GM12878 (cell line): ENCODE results near the gene AIF1. TPM values are rescaled to one million over a fixed set of nuclear protein-coding genes. Genes with fewer than 3 reads are reported as not detected.
A peak's percentile ranks its signal among the peaks of the same experiment; 100 is the strongest.

Source experiments
- BACH1 ChIP-seq: fragments of 450-650 bp; IDR thresholded peaks from 2 replicates; pipeline ENCODE4 v1.6.1; 2017; ENCODE audit warnings: mild to moderate bottlenecking, borderline replicate concordance
- CHD4 ChIP-seq: fragments of 200-600 bp; sonication (generic); IDR thresholded peaks from 2 replicates; pipeline ENCODE4 v1.6.1; 2016; ENCODE audit warnings: mild to moderate bottlenecking
- HCFC1 ChIP-seq: fragments of 150-350 bp; IDR thresholded peaks from 2 replicates; pipeline ENCODE4 v1.6.1; 2014; ENCODE audit warnings: low read length
- KLF5 ChIP-seq: fragments of 450-650 bp; IDR thresholded peaks from 2 replicates; pipeline ENCODE4 v1.6.1; 2014; ENCODE audit warnings: mild to moderate bottlenecking; ENCODE audit not compliant: partially characterized antibody
- MTA2 ChIP-seq: fragments of 450-650 bp; IDR thresholded peaks from 2 replicates; pipeline ENCODE4 v1.6.1; 2016; ENCODE audit warnings: low read depth, mild to moderate bottlenecking, moderate library complexity
- MTA3 ChIP-seq: IDR thresholded peaks from 2 replicates; pipeline ENCODE4 v1.6.1; 2012; ENCODE audit warnings: low read length, inconsistent platforms, borderline replicate concordance
- MYC ChIP-seq: IDR thresholded peaks from 2 replicates; pipeline ENCODE4 v1.6.1; 2011; ENCODE audit warnings: mild to moderate bottlenecking, low read length, moderate library complexity, inconsistent platforms; ENCODE audit not compliant: insufficient read depth, insufficient replicate concordance, insufficient read length, severe bottlenecking
- NFIC ChIP-seq: IDR thresholded peaks from 2 replicates; pipeline ENCODE4 v1.6.1; 2012; ENCODE audit warnings: low read depth, mild to moderate bottlenecking, inconsistent platforms, low read length, moderate library complexity
- PAX8 ChIP-seq: fragments of 450-650 bp; IDR thresholded peaks from 2 replicates; pipeline ENCODE4 v1.6.1; 2017; ENCODE audit warnings: mild to moderate bottlenecking, moderate library complexity
- PML ChIP-seq: IDR thresholded peaks from 2 replicates; pipeline ENCODE4 v1.6.1; 2012; ENCODE audit warnings: low read length, inconsistent platforms
- POLR2AphosphoS5 ChIP-seq: IDR thresholded peaks from 2 replicates; pipeline ENCODE4 v1.6.1; 2011; ENCODE audit warnings: mild to moderate bottlenecking, low read length, inconsistent platforms
- RAD21 ChIP-seq: IDR thresholded peaks from 2 replicates; pipeline ENCODE4 v1.6.1; 2011; ENCODE audit warnings: mild to moderate bottlenecking, low read depth, low read length, moderate library complexity; ENCODE audit not compliant: insufficient read depth
- SMC3 ChIP-seq: IDR thresholded peaks from 2 replicates; pipeline ENCODE4 v1.6.1; 2011; ENCODE audit warnings: low read length, improper control_type of control experiment, borderline replicate concordance
- SREBF1 ChIP-seq: IDR thresholded peaks from 2 replicates; pipeline ENCODE4 v1.6.1; 2012; ENCODE audit warnings: mild to moderate bottlenecking, low read length
- SRF ChIP-seq, 2 experiments: IDR thresholded peaks; 2 replicates each; pipeline ENCODE4 v1.6.1; 2011; ENCODE audit warnings: low read depth in 2 of 2, low read length in 2 of 2, mild to moderate bottlenecking in 1 of 2, moderate library complexity in 1 of 2
- ZNF622 ChIP-seq: fragments of 450-650 bp; IDR thresholded peaks from 2 replicates; pipeline ENCODE4 v1.6.1; 2017; ENCODE audit warnings: mild to moderate bottlenecking, inconsistent platforms
- ZZZ3 ChIP-seq: IDR thresholded peaks from 2 replicates; pipeline ENCODE4 v1.6.1; 2011; ENCODE audit warnings: low read depth; ENCODE audit not compliant: control insufficient read depth, insufficient read length
- polyA plus RNA-seq, 11 experiments: library from polyadenylated mRNA; depleted of rRNA in 4 of 11; unstranded in 6 of 11; stranded (reverse) in 5 of 11; fragments of >200 nt; fragmentation: Nextera tagmentation in 4 of 11; fragmentation: Illumina TruSeq in 1 of 11; extraction: Ambion mirVana in 4 of 11; extraction: Trizol in 1 of 11; gene quantifications; 1 replicate in 1 of 11; 2 replicates in 10 of 11; pipeline versions ENCODE4 v1.2.1 to v1.2.3, GENCODE V29; 2011 to 2016; ENCODE audit warnings: inconsistent platforms in 2 of 11, missing spikeins in 2 of 11, low read depth in 1 of 11
- total RNA-seq, 4 experiments: library from RNA; depleted of rRNA in 3 of 4; stranded (reverse); fragments of >200 nt in 3 of 4; fragmentation: Illumina TruSeq in 1 of 4; extraction: Trizol in 1 of 4; gene quantifications; 2 replicates each; pipeline versions ENCODE4 v1.2.1 to v1.2.3, GENCODE V29; 2013 to 2021
- TF ChIP-seq, protein P1 (sequence below): fragments of 450-650 bp; conservative IDR thresholded peaks from 2 replicates; pipeline ENCODE4 v1.6.1; 2017; ENCODE audit warnings: mild to moderate bottlenecking, moderate library complexity
- TF ChIP-seq, protein P2 (sequence below): IDR thresholded peaks from 2 replicates; pipeline ENCODE4 v1.6.1; 2012; ENCODE audit warnings: low read depth, low read length, improper control_type of control experiment
- TF ChIP-seq, protein P3 (sequence below): IDR thresholded peaks from 2 replicates; pipeline ENCODE4 v1.6.1; 2012; ENCODE audit warnings: low read length, inconsistent platforms
- TF ChIP-seq, protein P4 (sequence below): fragments of 450-650 bp; IDR thresholded peaks from 2 replicates; pipeline ENCODE4 v1.6.1; 2017; ENCODE audit warnings: low read depth, mild to moderate bottlenecking, moderate library complexity
- TF ChIP-seq, protein P5 (sequence below): fragments of 450-650 bp; IDR thresholded peaks from 2 replicates; pipeline ENCODE4 v1.6.1; 2018; ENCODE audit warnings: borderline replicate concordance, mild to moderate bottlenecking; ENCODE audit not compliant: partially characterized antibody

AIF1 gene
- total and polyA plus RNA-seq, 10 of the 15 experiments (the other 5 are each of a cell fraction or from before 2014, with no cell fraction given) = 1.9 to 256 (median 134) TPM

DNA sequence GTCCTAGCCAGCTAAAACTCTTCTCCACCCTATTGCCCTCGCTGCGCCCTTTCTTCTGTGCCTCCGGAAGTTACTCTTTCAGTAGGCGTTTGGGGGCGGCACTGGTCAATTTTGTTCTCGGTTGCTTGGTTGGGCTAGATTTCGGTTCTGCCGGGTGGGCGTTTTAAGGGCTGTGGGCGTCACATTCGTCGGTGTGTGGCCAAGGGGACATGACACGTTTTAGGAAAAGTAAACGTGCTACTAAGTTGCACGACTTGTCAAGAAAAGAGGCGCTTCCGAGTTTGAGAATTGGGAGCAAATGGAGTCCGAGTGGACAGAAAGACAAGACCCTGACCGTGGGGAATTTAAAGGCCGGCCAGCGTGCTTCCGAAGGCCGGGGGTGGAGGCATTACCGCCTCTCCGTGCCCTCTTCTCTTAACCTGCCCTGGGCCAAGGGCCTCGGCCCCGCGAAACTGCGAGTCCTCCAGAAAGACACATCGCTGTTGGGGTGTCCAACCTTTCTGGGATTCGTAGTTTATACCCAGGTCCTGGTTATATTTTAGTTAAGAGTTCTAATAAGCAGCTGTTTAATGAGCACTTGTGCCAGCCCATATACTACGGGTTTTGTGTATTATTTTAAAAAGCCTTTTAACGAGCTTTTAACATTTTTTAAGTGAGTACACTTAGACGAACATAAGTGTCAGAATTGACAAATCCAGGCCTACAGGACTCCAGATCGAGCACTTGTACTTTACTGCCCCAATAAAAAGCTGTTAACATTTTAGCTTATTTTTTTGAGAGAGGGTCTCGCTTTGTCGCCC lies 38.1 kb downstream of the AIF1 start (continued):
- TF ChIP-seq ZZZ3 (no peak), RAD21 (no peak), PML (peak; percentile 95; the same call in 1 of the 2 replicates), MTA2 (no peak; the same call in 1 of the 2 replicates), MTA3 (peak; percentile 60; the same call in 1 of the 2 replicates), SMC3 (peak; percentile 8; the same call in 1 of the 2 replicates), SREBF1 (no peak), POLR2AphosphoS5 (0 out of 2 replicates have a peak, but pooled peaks have one; percentile 52), SRF (IDR thresholded peaks at IDR 0.05; ENCODE audit: low read depth in 2 of 2, low read length in 2 of 2) (no peak), CHD4 (no peak), HCFC1 (no peak), PAX8 (no peak), ZNF622 (no peak), MYC (no peak), NFIC (peak; percentile 74; the same call in 1 of the 2 replicates), BACH1 (no peak), KLF5 (peak; percentile 47)
- TF ChIP-seq, protein P1, sequence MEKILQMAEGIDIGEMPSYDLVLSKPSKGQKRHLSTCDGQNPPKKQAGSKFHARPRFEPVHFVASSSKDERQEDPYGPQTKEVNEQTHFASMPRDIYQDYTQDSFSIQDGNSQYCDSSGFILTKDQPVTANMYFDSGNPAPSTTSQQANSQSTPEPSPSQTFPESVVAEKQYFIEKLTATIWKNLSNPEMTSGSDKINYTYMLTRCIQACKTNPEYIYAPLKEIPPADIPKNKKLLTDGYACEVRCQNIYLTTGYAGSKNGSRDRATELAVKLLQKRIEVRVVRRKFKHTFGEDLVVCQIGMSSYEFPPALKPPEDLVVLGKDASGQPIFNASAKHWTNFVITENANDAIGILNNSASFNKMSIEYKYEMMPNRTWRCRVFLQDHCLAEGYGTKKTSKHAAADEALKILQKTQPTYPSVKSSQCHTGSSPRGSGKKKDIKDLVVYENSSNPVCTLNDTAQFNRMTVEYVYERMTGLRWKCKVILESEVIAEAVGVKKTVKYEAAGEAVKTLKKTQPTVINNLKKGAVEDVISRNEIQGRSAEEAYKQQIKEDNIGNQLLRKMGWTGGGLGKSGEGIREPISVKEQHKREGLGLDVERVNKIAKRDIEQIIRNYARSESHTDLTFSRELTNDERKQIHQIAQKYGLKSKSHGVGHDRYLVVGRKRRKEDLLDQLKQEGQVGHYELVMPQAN = peak; percentile 62; the same call in 1 of the 2 replicates
- TF ChIP-seq, protein P2, sequence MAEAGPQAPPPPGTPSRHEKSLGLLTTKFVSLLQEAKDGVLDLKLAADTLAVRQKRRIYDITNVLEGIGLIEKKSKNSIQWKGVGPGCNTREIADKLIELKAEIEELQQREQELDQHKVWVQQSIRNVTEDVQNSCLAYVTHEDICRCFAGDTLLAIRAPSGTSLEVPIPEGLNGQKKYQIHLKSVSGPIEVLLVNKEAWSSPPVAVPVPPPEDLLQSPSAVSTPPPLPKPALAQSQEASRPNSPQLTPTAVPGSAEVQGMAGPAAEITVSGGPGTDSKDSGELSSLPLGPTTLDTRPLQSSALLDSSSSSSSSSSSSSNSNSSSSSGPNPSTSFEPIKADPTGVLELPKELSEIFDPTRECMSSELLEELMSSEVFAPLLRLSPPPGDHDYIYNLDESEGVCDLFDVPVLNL = no peak
- TF ChIP-seq, protein P3, sequence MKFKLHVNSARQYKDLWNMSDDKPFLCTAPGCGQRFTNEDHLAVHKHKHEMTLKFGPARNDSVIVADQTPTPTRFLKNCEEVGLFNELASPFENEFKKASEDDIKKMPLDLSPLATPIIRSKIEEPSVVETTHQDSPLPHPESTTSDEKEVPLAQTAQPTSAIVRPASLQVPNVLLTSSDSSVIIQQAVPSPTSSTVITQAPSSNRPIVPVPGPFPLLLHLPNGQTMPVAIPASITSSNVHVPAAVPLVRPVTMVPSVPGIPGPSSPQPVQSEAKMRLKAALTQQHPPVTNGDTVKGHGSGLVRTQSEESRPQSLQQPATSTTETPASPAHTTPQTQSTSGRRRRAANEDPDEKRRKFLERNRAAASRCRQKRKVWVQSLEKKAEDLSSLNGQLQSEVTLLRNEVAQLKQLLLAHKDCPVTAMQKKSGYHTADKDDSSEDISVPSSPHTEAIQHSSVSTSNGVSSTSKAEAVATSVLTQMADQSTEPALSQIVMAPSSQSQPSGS = peak; percentile 59
- TF ChIP-seq, protein P4, sequence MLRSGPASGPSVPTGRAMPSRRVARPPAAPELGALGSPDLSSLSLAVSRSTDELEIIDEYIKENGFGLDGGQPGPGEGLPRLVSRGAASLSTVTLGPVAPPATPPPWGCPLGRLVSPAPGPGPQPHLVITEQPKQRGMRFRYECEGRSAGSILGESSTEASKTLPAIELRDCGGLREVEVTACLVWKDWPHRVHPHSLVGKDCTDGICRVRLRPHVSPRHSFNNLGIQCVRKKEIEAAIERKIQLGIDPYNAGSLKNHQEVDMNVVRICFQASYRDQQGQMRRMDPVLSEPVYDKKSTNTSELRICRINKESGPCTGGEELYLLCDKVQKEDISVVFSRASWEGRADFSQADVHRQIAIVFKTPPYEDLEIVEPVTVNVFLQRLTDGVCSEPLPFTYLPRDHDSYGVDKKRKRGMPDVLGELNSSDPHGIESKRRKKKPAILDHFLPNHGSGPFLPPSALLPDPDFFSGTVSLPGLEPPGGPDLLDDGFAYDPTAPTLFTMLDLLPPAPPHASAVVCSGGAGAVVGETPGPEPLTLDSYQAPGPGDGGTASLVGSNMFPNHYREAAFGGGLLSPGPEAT = no peak; the same call in 1 of the 2 replicates
- TF ChIP-seq, protein P5, sequence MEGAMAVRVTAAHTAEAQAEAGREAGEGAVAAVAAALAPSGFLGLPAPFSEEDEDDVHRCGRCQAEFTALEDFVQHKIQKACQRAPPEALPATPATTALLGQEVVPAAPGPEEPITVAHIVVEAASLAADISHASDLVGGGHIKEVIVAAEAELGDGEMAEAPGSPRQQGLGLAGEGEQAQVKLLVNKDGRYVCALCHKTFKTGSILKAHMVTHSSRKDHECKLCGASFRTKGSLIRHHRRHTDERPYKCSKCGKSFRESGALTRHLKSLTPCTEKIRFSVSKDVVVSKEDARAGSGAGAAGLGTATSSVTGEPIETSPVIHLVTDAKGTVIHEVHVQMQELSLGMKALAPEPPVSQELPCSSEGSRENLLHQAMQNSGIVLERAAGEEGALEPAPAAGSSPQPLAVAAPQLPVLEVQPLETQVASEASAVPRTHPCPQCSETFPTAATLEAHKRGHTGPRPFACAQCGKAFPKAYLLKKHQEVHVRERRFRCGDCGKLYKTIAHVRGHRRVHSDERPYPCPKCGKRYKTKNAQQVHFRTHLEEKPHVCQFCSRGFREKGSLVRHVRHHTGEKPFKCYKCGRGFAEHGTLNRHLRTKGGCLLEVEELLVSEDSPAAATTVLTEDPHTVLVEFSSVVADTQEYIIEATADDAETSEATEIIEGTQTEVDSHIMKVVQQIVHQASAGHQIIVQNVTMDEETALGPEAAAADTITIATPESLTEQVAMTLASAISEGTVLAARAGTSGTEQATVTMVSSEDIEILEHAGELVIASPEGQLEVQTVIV = no peak
